Measurements from ENCODE around the gene ARSI.

DNA sequence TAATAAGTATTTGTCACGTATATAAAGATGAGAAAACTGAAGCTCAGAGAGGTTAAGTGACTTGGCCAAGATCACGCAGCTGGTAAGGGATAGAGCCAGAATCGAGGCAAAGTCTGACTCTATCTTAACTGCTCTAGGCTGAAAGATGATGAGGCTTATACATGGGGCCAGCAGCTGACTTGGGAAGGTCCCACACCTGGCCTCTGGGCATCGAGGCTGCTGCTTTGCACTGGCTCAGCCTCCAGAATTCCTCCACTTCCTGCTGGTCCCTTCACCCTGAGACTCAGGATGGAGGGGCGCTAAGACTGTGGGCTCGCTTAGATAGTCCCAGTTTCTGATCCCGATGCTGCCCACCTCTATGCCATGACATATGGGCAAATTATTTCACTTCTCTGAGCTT lies 48.3 kb downstream of the ARSI start:
- TF ChIP-seq, protein P1, sequence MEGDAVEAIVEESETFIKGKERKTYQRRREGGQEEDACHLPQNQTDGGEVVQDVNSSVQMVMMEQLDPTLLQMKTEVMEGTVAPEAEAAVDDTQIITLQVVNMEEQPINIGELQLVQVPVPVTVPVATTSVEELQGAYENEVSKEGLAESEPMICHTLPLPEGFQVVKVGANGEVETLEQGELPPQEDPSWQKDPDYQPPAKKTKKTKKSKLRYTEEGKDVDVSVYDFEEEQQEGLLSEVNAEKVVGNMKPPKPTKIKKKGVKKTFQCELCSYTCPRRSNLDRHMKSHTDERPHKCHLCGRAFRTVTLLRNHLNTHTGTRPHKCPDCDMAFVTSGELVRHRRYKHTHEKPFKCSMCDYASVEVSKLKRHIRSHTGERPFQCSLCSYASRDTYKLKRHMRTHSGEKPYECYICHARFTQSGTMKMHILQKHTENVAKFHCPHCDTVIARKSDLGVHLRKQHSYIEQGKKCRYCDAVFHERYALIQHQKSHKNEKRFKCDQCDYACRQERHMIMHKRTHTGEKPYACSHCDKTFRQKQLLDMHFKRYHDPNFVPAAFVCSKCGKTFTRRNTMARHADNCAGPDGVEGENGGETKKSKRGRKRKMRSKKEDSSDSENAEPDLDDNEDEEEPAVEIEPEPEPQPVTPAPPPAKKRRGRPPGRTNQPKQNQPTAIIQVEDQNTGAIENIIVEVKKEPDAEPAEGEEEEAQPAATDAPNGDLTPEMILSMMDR (IDR thresholded peaks at IDR 0.05) = no peak
- TF ChIP-seq POLR2AphosphoS5 (IDR thresholded peaks at IDR 0.05) = no peak
- no peak for TF ChIP-seq POLR2A (IDR thresholded peaks at IDR 0.05)

Measured in upper lobe of left lung (tissue), 4 donors.